Karpas-422 (cell line): ENCODE measurements around the gene SLC7A10. TPM values are rescaled to one million over a fixed set of nuclear protein-coding genes. Genes with fewer than 3 reads are reported as not detected.

Source experiments
- DNase-seq: peaks from one replicate; pipeline ENCODE4 v3.0.0-alpha.2; 2015
- H2AFZ ChIP-seq: fragments of 200-600 bp; sonication (generic); 2 replicates; pipeline ENCODE4 v1.6.1; 2014; ENCODE audit warnings: antibody characterized with exemption, low read length, mixed read lengths
- H3K27ac ChIP-seq: fragments of 200-600 bp; sonication (generic); 2 replicates; pipeline ENCODE4 v1.5.1; 2014; ENCODE audit warnings: mild to moderate bottlenecking, low read length, moderate library complexity
- H3K27me3 ChIP-seq: fragments of 200-600 bp; sonication (generic); 2 replicates; pipeline ENCODE4 v1.6.1; 2014; ENCODE audit warnings: low read length, mixed read lengths
- H3K36me3 ChIP-seq: fragments of 200-600 bp; sonication (generic); 2 replicates; pipeline ENCODE4 v1.6.1; 2014; ENCODE audit warnings: low read length, mixed read lengths; ENCODE audit not compliant: insufficient read depth
- H3K4me1 ChIP-seq: fragments of 200-600 bp; sonication (generic); 2 replicates; pipeline ENCODE4 v1.6.1; 2014; ENCODE audit warnings: mild to moderate bottlenecking, low read length, mixed read lengths
- H3K4me2 ChIP-seq: fragments of 200-600 bp; sonication (generic); 2 replicates; pipeline ENCODE4 v1.6.1; 2014; ENCODE audit warnings: low read length, low read depth, mild to moderate bottlenecking; ENCODE audit not compliant: poor library complexity, severe bottlenecking
- H3K4me3 ChIP-seq: fragments of 200-600 bp; sonication (generic); 2 replicates; pipeline ENCODE4 v1.5.1; 2014; ENCODE audit warnings: mild to moderate bottlenecking, antibody characterized with exemption, low read length, mixed read lengths
- H3K79me2 ChIP-seq: fragments of 200-600 bp; sonication (generic); 2 replicates; pipeline ENCODE4 v1.6.1; 2014; ENCODE audit warnings: mild to moderate bottlenecking, low read length, mixed read lengths
- H3K9ac ChIP-seq: fragments of 200-600 bp; sonication (generic); 2 replicates; pipeline ENCODE4 v1.6.0; 2014; ENCODE audit warnings: low read length
- H3K9me2 ChIP-seq: fragments of 200-600 bp; sonication (generic), shearing (Covaris generic); replicated peaks from 2 replicates; pipeline ENCODE4 v1.6.0; 2014; ENCODE audit warnings: mild to moderate bottlenecking, low read length, moderate library complexity; ENCODE audit not compliant: insufficient read depth
- H3K9me3 ChIP-seq: fragments of 300-700, 200-600 bp; sonication (generic); 2 replicates; pipeline ENCODE4 v1.6.1; 2014; ENCODE audit warnings: low read length, mixed read lengths
- H4K20me1 ChIP-seq: fragments of 200-600 bp; sonication (generic); 2 replicates; pipeline ENCODE4 v1.6.1; 2014; ENCODE audit warnings: mild to moderate bottlenecking, antibody characterized with exemption, low read length, low read depth; ENCODE audit not compliant: insufficient read depth
- total RNA-seq: library from RNA; depleted of rRNA; stranded (reverse); fragments of >200 nt; shearing (Covaris generic); gene quantifications from 2 replicates; pipeline ENCODE4 v1.2.3, GENCODE V29; 2014; ENCODE audit warnings: low replicate concordance; rRNA removed

The SLC7A10 gene
- not detected in 2 replicates for total RNA-seq

DNA sequence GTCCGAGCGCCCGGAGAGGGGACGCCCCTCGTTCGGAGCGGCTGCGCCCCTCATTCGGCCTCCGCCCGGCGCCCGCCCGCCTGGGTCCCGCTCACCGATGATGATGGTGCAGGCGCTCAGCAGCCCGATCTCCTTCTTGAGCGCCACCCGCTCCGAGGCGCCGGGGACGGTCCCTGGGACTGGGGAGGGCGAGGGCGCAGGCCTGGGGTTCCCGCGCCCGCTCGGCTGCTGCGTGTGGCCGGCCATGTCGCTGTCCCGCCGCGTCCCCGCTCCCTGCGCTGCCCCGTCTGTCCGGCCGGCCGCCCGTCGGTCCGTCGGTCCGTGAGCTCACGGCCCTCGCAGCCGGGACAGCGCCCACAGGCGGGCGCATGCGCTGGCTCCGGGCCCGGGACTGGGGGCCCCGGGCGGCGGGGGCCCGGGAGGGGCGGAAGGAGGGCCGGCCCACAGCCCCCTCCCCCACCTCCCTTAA lies at the start of gene SLC7A10:
Gene SLC7A10 (minus strand): TSS at position 393 of the 469 bp plus-strand sequence. CDS start 147 bp downstream, at position 246.
- no peaks in the 10 kb centered on the region for H3K4me1 ChIP-seq
- H3K27me3 ChIP-seq, result no peaks in the 10 kb centered on the region
- no peak within 1 kb of the TSS for H3K9ac ChIP-seq
- H3K27ac ChIP-seq, result no peak within 1 kb of the TSS
- H3K4me3 ChIP-seq, result no peak within 1 kb of the TSS
- no peaks in the 10 kb centered on the region for H3K9me2 ChIP-seq
- DNase-seq, result no peak
- no peaks in the 10 kb centered on the region for H4K20me1 ChIP-seq
- no peaks in the 10 kb centered on the region for H3K36me3 ChIP-seq
- H2AFZ ChIP-seq, result no peak within 1 kb of the TSS
- H3K79me2 ChIP-seq, result no peaks in the 10 kb centered on the region
- no peak within 1 kb of the TSS for H3K4me2 ChIP-seq
- H3K9me3 ChIP-seq, result peaks cover 5% of the 10 kb centered on the region; the same call in 1 of the 2 replicates

GRCh38 chr19:33274663-33275558 lies 49.3 kb upstream of the SLC7A10 start:
- Histone ChIP-seq H3K4me3 (no peak overlapping the region), H3K9ac (no peak overlapping the region), H3K4me2 (no peak overlapping the region)

GRCh38 chr19:33273881-33274662 lies 48.4 kb upstream of the SLC7A10 start:
- Histone ChIP-seq H3K9ac (no peak overlapping the region), H3K27ac (no peak overlapping the region), H2AFZ (no peak overlapping the region), H3K9me3 (no peaks in the 10 kb centered on the region), H3K4me3 (no peak overlapping the region), H3K36me3 (no peaks in the 10 kb centered on the region), H4K20me1 (no peaks in the 10 kb centered on the region), H3K9me2 (no peaks in the 10 kb centered on the region), H3K27me3 (no peaks in the 10 kb centered on the region), H3K79me2 (no peaks in the 10 kb centered on the region), H3K4me2 (no peak overlapping the region), H3K4me1 (no peaks in the 10 kb centered on the region)
- no peak for DNase-seq

More at GRCh38 chr19:33274663-33275558, 49.3 kb upstream of the SLC7A10 start:
- Histone ChIP-seq H2AFZ (no peak overlapping the region), H3K36me3 (no peaks in the 10 kb centered on the region), H3K9me2 (no peaks in the 10 kb centered on the region), H3K9me3 (no peaks in the 10 kb centered on the region), H3K4me1 (no peaks in the 10 kb centered on the region), H3K27ac (no peak overlapping the region), H3K27me3 (no peaks in the 10 kb centered on the region), H3K79me2 (no peaks in the 10 kb centered on the region), H4K20me1 (no peaks in the 10 kb centered on the region)
- no peak for DNase-seq

- no peak overlapping the region for H3K4me3 ChIP-seq
- DNase-seq, result no peak
- H3K9ac ChIP-seq, result no peak overlapping the region
- no peaks in the 10 kb centered on the region for H3K9me3 ChIP-seq
- no peaks in the 10 kb centered on the region for H3K27me3 ChIP-seq
- no peaks in the 10 kb centered on the region for H3K4me1 ChIP-seq
- no peak overlapping the region for H3K4me2 ChIP-seq
- H3K9me2 ChIP-seq, result no peaks in the 10 kb centered on the region
- H3K79me2 ChIP-seq, result no peaks in the 10 kb centered on the region
- H2AFZ ChIP-seq, result no peak overlapping the region
- H3K27ac ChIP-seq, result no peak overlapping the region
- no peaks in the 10 kb centered on the region for H4K20me1 ChIP-seq
- H3K36me3 ChIP-seq, result no peaks in the 10 kb centered on the region
These were observed 47.6 kb upstream of the SLC7A10 start for GRCh38 chr19:33273065-33273736.

DNA sequence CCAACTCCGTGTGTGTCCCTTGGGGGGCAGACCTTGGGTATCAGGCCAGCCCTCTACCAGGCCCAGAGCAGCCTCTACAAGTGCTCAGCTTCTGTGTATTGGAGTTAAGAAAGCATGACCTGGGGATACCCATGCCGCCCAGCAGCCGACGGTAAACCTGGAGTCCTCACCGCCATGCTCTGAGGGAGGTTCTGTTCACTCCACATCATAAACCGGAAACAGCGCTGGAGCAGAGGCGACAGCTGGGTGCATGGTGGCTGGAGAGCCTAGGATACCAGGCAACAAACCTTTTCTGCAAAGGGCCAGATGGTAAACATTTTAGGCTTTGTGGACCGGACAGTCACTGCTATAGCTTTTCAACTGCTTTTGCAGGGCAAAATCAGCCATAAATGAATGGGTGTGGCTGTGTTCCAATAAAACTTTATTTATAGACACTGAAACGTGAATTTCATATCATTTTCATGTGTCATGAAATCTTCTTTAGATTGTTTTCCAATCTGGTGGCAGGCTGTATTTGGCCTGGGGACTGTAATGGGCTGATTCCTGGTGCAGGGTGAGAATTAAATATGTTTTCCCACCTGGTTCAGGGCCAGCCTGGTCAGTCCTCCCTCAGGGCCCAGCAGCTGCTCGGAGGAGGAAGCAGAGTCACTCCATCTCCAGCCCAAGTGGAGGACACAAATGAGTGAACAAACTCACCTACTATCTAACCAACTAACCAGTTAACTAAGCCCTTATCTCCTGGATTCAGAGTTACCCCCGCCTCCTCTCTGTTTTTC lies 45.8 kb upstream of the SLC7A10 start:
- H3K36me3 ChIP-seq, result no peaks in the 10 kb centered on the region
- H3K4me2 ChIP-seq, result no peak overlapping the region
- no peak overlapping the region for H3K9ac ChIP-seq
- H3K27ac ChIP-seq, result no peak overlapping the region
- no peaks in the 10 kb centered on the region for H3K27me3 ChIP-seq
- no peaks in the 10 kb centered on the region for H3K4me1 ChIP-seq
- H3K9me2 ChIP-seq, result no peaks in the 10 kb centered on the region
- H4K20me1 ChIP-seq, result no peaks in the 10 kb centered on the region
- H3K9me3 ChIP-seq, result no peaks in the 10 kb centered on the region
- H3K79me2 ChIP-seq, result no peaks in the 10 kb centered on the region
- no peak overlapping the region for H2AFZ ChIP-seq
- no peak for DNase-seq
- no peak overlapping the region for H3K4me3 ChIP-seq

GRCh38 chr19:33270769-33271168 lies 45.1 kb upstream of the SLC7A10 start:
- no peak for DNase-seq

GRCh38 chr19:33269016-33269415 lies 43.4 kb upstream of the SLC7A10 start:
- Histone ChIP-seq H2AFZ (no peak overlapping the region), H3K9me2 (no peaks in the 10 kb centered on the region), H3K27me3 (no peaks in the 10 kb centered on the region), H3K79me2 (no peaks in the 10 kb centered on the region), H3K36me3 (no peaks in the 10 kb centered on the region), H3K9me3 (no peaks in the 10 kb centered on the region), H3K4me3 (no peak overlapping the region), H3K9ac (no peak overlapping the region), H3K4me1 (no peaks in the 10 kb centered on the region), H4K20me1 (no peaks in the 10 kb centered on the region), H3K4me2 (no peak overlapping the region), H3K27ac (no peak overlapping the region)
- DNase-seq, result no peak

More at GRCh38 chr19:33270769-33271168, 45.1 kb upstream of the SLC7A10 start:
- no peak overlapping the region for H3K4me2 ChIP-seq
- H3K27me3 ChIP-seq, result no peaks in the 10 kb centered on the region
- no peaks in the 10 kb centered on the region for H3K36me3 ChIP-seq
- H3K9ac ChIP-seq, result no peak overlapping the region
- H3K4me3 ChIP-seq, result no peak overlapping the region
- no peak overlapping the region for H2AFZ ChIP-seq
- H3K79me2 ChIP-seq, result no peaks in the 10 kb centered on the region
- H3K4me1 ChIP-seq, result no peaks in the 10 kb centered on the region
- no peaks in the 10 kb centered on the region for H3K9me2 ChIP-seq
- H3K9me3 ChIP-seq, result no peaks in the 10 kb centered on the region
- no peak overlapping the region for H3K27ac ChIP-seq
- H4K20me1 ChIP-seq, result no peaks in the 10 kb centered on the region
